ENCODE results near the gene HLF.

DNA sequence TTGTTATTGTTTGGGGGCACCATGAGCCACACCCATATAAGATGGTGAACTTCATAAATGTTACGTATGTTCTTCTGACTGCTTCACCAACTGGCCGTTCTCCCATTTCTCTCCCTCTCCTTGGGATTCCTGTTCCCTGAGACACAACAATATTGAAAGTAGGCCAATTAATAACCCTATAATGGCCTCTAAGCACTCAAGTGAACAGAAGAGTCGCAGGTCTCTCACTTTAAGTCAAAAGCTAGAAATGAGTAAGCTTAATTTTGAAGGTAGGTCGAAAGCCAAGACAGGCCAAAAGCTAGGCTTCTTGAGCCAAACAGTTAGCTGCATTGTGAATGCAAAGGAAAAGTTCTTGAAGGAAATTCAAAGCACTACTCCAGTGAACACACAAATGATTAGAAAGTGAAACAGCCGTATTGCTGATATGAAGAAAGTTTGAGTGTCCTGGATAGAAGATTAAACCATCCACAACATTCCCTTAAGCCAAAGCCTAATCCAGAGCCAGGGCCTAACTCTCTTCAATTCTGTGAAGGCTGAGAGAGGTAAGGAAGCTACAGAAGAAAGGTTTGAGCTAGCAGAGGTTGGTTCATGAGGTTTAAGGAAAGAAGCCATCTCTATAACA lies 25.8 kb downstream of the HLF start:
- no peak for TF ChIP-seq EZH2phosphoT487 (IDR thresholded peaks at IDR 0.05; ENCODE audit: insufficient read depth, low read depth)
- TF ChIP-seq EZH2 (IDR thresholded peaks at IDR 0.05; ENCODE audit: insufficient read depth, poor library complexity, severe bottlenecking) = no peak

Data from GM23248 (cell line).